ENCODE results near the gene UBAC1.

DNA sequence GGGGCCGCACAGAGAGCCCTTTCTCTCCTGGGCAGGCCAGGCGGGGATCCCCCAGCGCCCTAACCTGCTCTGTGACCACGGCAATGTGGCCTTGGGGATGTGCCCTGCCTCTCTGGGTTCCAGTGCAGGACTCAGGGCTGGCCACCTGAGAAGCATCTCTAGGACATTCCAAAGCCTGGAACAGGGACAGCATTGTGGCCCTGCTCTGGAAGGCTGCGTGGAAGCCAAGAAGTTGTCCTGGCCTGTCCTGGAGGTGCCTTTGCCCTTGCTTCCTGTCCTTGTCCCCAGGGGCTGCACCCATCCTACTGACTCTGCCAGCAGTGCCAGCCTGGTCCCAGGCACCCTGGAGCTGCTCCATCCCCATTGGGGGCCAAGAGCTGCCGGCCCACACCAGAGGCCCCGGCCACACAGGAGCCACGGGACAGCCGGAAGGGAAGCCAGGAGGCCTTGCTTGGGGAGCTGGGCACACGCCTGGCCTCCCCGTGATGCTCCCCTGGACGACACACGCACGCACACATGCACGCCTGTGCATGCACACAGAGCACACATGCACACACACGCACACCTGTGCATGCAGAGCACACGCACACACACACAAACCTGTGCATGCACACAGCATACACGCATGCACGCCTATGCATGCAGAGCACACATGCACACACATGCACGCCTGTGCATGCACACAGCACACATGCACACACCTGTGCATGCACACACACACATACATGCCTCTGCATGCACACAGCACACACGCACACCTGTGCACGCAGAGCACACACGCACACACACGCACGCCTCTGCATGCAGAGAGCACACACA is 33.8 kb downstream of the UBAC1 start:
- TF ChIP-seq POLR2A (IDR thresholded peaks at IDR 0.05; ENCODE audit: low read length) = no peak
- no peak for TF ChIP-seq GATA1 (IDR thresholded peaks at IDR 0.05; ENCODE audit: low read depth, low read length)

All from erythroblast (primary cell).